ENCODE measurements around the gene TMEM98.

Gene TMEM98

DNA sequence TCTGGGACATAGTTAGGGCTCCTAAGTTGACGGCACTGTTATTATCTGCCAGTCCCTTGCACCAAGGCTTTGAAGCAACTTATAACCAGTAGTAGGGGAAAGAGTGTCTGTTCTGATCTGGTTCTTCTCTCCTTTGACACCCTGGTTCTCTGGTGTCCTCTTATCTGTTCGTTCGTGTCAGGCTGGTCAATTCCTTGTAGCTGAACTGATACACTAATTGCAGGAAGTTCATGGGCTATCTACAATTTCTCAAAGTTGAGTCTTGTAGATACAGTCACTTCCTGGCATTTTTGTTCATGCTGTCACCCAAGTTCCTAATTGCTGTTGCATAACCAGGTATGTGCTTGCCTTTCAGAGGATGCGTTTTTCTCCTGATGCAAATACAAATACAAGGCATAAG, 33.7 kb upstream of the TMEM98 start:
- H3K27ac ChIP-seq: no peak overlapping the region
- TF ChIP-seq CTCF (IDR thresholded peaks at IDR 0.05) (no peak), ZFX (IDR thresholded peaks at IDR 0.05; ENCODE audit: borderline replicate concordance) (no peak)

DNA sequence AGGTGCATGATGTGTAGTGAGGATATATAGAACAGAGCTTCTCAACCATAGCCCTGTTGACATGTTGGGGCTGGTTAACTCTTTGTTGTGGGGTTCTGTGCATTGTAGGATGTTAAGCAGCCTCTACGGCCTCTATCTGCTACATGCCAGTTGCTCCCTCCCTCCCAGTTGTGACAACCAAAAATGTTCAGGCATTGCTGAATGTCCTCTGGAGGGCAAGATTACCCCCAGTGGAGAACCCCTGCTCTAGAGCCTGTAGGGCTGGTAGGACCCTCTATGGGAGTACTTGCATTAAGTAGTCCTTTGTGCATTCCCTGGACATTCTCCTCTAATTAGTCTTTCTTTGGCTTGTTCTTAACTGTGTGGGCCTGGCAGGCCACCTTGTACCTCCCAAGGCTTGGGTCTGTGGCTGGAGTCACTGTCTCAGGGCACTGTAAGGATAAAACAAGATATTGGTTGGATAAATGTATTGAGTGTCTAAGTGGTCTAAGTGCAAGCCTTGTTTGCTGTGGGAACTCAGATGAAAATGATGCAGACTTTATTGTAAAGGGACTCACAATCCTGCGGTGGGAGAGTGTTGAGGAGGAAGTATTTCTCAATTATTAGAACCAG, 31.2 kb upstream of the TMEM98 start:
- no peak overlapping the region for H3K27ac ChIP-seq
- TF ChIP-seq ZFX (IDR thresholded peaks at IDR 0.05; ENCODE audit: borderline replicate concordance) (no peak), CTCF (IDR thresholded peaks at IDR 0.05) (no peak)

GRCh38 chr17:32899236-32900013, 28.5 kb upstream of the TMEM98 start:
- no peak for TF ChIP-seq ZFX (IDR thresholded peaks at IDR 0.05; ENCODE audit: borderline replicate concordance)
- no peak for TF ChIP-seq CTCF (IDR thresholded peaks at IDR 0.05)
- H3K27ac ChIP-seq: no peak overlapping the region

- no peak overlapping the region for H3K27ac ChIP-seq
- TF ChIP-seq CTCF (IDR thresholded peaks at IDR 0.05) (no peak), ZFX (IDR thresholded peaks at IDR 0.05; ENCODE audit: borderline replicate concordance) (no peak)
Observed at GRCh38 chr17:32901743-32902142, 26.2 kb upstream of the TMEM98 start.

DNA sequence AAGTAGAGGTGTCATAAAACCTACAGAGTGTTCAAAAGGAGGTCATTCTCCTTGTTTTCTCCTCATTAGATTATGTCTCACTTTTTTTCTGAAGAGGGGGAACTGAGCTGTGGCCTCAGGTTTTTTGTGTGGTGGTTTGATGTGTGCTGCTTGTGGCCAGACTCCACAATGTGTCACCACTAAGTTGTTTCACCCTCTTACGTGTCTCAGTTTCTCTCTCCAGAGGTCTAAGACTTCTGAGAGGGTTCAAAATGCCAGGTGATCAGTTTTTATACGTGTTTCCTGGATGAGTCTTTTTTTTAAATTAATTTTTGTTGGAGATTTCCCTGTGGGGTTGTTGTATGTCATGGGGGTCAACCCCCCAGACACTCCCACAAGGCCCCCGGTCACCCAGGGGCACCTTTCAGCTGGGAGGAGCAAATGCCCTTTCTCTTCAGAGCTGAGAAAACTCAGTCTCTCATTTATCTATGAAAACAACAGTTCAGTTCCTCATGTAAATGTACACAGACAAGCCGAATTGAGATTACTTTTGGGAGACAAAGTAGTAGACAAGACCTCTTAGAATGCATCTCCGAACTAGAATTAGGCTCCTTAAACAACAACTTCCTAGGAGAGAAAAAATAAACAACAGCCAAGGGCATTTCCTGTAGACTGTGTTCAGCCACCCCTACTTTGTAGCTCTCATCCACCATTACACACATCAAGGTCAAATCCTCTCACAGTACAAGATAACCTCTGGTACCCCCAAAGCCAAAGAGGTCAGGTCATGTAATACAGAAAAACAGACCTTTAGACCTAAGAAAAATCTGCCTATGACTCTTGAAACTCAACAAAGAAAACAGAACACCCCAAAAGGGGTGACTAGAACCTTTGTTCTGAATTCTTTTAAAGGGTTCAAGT, 23.9 kb upstream of the TMEM98 start:
- no peak for TF ChIP-seq CTCF (IDR thresholded peaks at IDR 0.05)
- TF ChIP-seq ZFX (IDR thresholded peaks at IDR 0.05; ENCODE audit: borderline replicate concordance): no peak
- H3K27ac ChIP-seq: no peak overlapping the region

GRCh38 chr17:32904891-32905290, 23.1 kb upstream of the TMEM98 start:
- no peak for TF ChIP-seq CTCF (IDR thresholded peaks at IDR 0.05)
- no peak for TF ChIP-seq ZFX (IDR thresholded peaks at IDR 0.05; ENCODE audit: borderline replicate concordance)
- H3K27ac ChIP-seq: no peak overlapping the region
